Stimulated activated CD8-positive, alpha-beta memory T cell treated with anti-CD3 and anti-CD28 coated beads, Interleukin-7, amount 100 ng/mL, for 48 hours (primary cell): Measurements from ENCODE around the gene ZC3H10.

Source experiments
- DNase-seq, 2 donors: peaks; one replicate each; pipeline ENCODE4 v3.0.0-alpha.2; 2020; ENCODE audit warnings: low read depth in 1 of 2; ENCODE audit errors: extremely low read depth in 1 of 2

Gene ZC3H10

GRCh38 chr12:56127485-56127887 is 9.4 kb downstream of the ZC3H10 start:
- no peak for DNase-seq

DNA sequence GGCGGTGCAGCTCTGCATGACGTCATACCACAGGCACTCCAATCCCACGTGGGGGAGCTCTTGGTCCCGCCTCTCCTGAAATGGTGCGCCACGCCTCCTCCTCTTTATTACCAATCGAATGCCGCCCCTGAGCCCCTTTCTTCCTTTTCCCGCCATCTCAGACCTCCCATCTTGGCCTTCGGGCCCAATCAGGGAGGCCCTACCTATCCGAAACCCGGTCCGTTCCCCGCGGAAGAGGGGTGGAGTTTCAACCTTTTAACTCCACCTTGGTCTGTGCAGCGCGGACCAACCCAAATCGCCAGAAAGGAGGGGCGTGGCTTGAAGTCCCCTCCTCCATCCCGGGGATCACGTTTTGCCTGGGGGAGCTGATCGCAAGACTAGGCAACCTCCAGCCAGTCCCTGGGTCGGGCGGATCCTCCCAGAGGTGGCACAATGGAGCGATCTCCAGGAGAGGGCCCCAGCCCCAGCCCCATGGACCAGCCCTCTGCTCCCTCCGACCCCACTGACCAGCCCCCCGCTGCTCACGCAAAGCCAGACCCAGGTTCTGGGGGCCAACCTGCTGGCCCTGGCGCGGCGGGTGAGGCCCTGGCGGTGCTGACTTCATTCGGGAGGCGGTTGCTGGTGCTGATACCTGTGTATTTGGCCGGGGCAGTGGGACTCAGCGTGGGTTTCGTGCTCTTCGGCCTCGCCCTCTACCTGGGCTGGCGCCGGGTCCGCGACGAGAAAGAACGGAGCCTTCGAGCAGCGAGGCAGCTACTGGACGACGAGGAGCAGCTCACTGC is 10.0 kb downstream of the ZC3H10 start, which contains the start of gene ESYT1:
Gene ESYT1, plus strand, starts transcription at position 380 of the 782 bp plus-strand sequence. Its CDS starts 53 bp downstream, at position 433.
- DNase-seq: peak; percentile 92 to 98

- DNase-seq: no peak
These were observed 10.7 kb downstream of the ZC3H10 start for GRCh38 chr12:56128670-56129205.

GRCh38 chr12:56129206-56129941 is 11.3 kb downstream of the ZC3H10 start:
- DNase-seq: peak; percentile 73 to 75

DNA sequence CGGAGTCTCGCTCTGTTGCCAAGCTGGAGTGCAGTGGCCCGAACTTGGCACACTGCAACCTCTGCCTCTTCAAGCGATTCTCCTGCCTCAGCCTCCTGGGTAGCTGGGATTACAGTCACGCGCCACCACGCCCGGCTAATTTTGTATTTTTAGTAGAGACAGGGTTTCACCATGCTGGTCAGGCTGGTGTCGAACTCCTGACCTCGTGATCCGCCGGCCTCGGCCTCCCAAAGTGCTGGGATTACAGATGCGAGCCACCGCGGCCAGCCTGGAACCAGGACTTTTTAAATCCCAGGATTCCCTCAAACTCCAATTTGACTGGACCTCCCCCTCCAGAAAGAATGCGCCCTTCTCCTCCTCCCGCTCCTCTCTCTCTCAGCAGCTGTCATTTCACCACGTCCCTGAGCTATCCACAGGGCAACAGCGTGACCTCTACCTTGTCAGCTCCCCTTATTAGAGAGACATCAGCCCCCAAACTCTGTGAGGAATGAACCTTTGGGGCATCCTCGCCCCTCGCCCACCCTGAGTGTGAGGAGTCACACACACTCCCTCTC is 12.0 kb downstream of the ZC3H10 start:
- DNase-seq: no peak

- DNase-seq: no peak
These were observed 12.8 kb downstream of the ZC3H10 start for GRCh38 chr12:56130876-56131275.

DNA sequence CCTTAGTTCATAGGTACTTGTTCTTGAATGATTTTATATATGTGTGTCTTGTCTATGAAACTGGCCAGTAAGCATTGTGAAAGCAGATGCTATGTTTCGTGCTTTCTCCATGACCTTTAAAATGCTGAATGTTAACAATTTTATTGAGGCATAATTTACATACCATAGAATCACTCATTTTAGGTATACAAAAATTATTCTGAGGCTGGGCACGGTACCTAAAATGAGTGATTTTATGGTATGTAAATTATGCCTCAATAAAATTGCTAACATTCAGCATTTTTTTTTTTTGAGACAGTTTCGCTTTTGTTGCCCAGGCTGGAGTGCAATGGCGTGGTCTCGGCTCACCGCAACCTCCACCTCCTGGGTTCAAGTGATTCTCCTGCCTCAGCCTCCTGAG is 16.8 kb downstream of the ZC3H10 start:
- DNase-seq: no peak

GRCh38 chr12:56137853-56138571 is 19.9 kb downstream of the ZC3H10 start:
- no peak for DNase-seq

DNA sequence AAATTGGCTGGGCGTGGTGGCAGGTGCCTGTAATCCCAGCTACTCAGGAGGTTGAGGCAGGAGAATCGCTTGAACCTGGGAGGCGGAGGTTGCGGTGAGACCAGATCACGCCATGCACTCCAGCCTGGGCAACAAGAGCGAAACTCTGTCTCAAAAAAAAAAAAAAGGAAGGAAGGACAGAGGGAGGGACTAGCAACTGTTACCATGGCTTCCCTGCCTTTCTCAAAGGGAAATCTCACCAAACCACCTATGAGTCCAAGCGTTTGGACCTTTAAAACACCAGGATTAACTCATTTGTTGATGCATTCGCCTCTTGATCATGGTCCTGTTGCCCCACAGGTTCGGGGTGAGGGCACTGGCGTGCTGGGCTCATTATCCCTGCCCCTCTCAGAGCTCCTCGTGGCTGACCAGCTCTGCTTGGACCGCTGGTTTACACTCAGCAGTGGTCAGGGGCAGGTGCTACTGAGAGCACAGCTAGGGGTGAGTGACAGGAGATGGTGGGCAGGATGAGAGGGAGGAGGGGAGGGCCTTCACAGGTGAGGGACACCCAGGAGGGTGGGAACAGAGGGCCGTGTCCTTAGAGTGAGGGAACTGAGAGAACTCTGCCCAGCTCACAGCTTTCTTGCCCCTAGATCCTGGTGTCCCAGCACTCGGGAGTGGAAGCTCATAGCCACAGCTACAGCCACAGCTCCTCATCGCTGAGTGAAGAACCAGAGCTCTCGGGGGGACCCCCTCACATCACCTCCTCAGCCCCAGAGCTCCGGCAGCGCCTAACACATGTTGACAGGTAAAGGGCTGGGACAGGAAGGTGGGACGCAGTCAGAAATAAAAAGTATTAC is 24.1 kb downstream of the ZC3H10 start:
- no peak for DNase-seq

GRCh38 chr12:56143217-56143616 is 25.2 kb downstream of the ZC3H10 start:
- DNase-seq: no peak

DNA sequence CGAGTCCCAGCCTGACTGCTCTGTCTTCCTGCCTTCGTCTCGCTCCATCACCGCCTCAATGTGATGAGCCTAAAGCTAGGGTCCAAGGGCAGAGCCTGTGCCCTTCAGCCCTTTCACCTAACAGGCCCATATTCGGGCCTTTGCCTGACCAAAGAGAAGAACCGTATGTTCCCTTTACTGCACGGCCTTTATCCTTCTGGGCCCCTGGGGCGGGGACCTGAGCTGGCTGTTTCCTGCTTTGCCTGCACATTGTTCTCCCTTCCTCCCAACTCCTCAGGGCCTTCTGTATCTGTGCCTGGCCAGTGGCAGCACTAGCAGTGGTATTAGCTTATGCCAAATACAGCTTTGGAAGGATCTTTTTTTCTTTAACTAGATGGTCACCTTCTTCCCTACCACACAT is 25.8 kb downstream of the ZC3H10 start:
- DNase-seq: no peak

DNA sequence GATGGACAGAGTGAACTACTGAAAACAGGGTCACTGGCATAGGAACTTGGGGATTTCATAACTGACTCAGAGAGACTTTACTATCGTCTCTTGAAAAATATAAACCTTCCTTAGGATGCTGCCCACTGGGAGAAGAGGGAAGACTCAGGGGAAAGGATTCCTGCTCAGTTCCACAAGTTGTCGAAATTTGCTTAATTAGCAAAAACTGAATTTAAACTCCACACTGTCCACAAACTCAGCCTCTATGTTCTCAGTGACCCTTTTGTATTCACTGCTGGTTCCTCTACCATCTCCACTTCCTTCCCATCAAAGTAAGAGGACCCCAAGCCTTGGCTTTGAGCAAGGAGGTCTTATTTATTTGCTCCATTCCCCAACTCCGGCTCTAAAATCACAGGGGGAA is 27.2 kb downstream of the ZC3H10 start:
- DNase-seq: no peak

DNA sequence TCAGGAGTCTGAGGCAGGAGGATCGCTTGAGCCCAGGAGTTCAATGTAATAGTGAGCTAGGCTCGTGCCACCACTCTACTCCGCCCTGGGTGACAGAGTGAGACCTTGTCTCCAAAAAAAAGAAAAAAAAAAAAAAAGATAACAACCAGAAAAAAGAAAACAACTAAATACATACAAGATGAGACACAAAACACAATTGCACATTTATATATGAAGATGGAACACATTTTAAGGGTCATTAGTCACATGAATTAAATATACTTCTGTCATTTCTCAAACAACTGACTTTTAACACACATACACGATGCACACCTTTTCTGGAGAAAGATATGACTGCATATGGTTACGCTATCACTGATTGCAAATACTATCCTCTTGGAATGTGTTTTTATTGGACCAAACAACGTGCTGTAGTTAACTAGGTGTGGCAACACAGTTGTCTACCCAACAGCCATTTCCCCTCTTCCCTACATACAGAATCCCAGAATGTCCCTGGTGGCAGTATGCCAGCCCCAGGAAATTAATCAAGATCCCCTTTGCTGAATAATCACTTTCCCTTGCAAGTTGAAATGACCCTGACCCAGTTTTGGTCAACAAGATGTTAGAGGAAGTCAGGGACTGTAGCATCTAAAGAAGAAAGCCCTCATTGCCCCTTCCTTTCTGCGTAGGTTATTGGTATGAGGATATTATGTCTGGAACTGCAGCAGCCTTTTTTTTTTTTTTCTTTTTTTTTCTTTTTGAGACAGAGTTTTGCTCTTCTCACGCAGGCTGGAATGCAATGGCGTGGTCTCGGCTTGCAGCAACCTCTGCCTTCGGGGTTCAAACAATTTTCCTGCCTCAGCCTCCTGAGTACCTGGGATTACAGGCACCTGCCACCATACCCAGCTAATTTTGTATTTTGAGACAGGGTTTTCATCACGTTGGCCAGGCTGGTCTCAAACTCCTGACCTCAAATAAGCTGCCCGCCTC is 28.7 kb downstream of the ZC3H10 start:
- no peak for DNase-seq

- no peak for DNase-seq
These were observed 32.5 kb downstream of the ZC3H10 start for GRCh38 chr12:56150563-56150962.

- DNase-seq: peak; percentile 45 to 51
These were observed 33.6 kb downstream of the ZC3H10 start for GRCh38 chr12:56151672-56152131.

- peak; percentile 89 to 94 for DNase-seq
These were observed 34.2 kb downstream of the ZC3H10 start, which contains the start of gene MYL6B for GRCh38 chr12:56152132-56152755. Gene MYL6B, plus strand, starts transcription at chr12:56152587. Its CDS starts 1,332 bp downstream, at chr12:56153919.

DNA sequence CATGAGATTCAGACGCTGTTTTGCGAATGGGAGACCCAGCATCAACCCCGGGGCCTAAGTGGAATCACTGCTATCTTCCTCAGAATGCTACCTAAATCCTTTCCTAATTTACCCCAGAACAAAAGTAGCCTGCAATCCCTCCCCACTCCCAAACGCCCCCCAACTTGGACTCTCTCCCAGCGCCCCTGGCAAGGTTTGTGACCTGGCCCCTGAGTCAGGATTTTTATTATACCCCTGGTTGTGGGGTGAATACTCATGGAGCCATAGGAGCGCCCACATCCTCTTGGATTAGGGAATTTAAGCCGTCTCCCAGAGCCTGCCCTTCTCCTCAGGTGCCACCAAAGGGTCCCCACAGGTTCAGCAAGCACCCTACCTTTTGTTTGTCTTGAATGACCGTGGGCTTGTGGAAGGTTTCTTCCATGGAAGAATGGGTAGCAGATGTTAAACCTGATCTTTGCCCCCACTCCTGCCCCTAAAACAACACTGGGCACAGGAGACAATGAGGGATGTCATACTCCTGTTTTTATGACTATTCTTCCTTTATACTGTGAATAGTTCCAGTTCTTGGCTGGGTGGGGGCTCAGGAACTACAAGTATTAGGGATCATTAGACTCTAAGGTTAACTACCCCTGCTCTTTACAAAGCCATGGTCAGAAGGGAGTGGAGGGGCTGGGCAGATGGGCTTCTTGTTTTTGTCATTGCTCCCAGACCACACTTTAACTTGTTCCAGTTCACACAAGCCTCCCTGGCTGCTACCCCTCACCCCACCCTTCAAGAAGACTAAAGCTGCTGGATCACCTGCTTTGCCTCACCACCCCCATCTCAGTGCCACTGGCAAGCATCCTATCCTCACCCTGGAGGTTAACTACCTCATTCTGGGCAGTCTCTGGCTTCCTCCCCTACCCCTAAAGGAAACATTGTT is 35.0 kb downstream of the ZC3H10 start:
- DNase-seq: no peak
